Articular chondrocyte of knee joint (primary cell): ENCODE measurements around the gene TMEM47. TPM values are rescaled to one million over a fixed set of nuclear protein-coding genes. Genes with fewer than 3 reads are reported as not detected.

Experiments
- total RNA-seq: library from RNA; depleted of rRNA; stranded (reverse); fragments of >200 nt; gene quantifications from 2 replicates; pipeline ENCODE4 v1.2.3, GENCODE V29; 2012

Gene TMEM47
- 106 and 137 TPM in 2 replicates for total RNA-seq

DNA sequence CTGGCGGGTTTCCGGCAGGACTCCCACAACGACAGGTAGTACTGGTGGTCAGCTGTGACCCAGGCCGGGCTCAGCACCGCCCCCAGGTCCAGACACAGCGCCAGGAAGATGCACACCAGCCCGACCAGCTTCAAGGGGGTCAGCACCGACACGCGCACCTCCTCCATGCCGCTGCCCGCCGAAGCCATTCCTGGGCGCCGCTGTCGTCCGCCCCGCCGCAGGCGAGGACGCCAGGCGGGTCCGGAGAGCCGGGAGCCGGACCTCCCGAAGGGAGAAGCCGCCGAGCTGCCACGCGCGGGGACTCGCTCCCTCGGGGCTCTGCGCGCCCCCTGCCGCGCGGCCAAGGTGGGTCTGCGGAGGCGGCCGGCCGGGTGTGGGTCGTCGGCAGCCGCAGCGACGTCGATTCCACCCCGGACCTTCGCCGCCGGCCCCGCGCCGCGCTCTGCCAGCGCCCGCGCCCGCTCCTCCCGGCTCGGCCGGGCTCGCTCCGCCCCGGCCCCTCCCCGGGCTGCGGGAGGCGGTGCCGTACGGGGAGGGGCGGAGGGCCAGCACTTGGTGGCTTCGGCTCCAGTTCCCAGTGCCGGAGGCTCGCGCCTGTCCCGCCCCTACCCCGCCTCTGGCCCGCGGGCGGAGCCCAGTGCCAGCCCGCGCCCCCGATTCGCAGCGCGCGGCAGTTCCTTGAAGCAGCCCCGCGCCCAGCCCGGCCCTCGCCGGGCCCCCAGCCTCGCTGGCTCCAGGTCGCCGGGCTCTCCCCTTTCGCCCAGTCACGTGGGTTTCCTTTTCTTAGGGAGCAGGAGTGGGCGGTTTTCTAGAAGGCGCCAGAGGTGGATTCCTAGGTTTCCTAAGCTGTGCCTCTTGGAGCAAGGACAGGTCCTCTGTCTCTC lies at the start of gene TMEM47:
TSS of gene TMEM47 (minus strand) at position 444 of the 884 bp plus-strand sequence. CDS start at position 188, 256 bp downstream.

